ENCODE data around the gene P2RX1.
"Not testable (repeated sequence)": the region's sequence is repeated elsewhere in the genome, so short reads cannot be mapped to it uniquely, and the experiment has no call there.

P2RX1 gene

DNA sequence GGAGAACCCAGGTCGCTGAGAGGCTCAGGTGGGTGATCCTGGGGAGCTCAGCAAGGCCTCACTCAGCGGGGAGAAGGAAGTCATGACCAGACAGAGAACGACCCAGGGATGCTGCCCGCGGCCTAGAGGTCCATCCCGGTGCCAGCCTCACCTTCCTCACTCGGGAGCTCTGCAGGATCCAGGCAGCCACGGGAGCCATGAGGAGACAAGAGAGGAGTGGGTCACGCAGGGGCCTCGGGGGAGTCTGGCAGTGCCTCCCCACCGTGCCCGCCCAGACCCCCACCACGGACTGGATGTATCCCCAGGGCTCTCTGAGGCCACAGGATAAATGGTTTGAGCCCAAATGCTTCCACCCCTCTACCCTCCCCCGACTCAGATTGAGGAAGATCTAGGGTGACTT lies 37.3 kb upstream of the P2RX1 start:
- ChIA-PET CTCF (no interaction called here), POLR2A (no interaction called here)
- no peak for DNase-seq (ENCODE audit: extremely low spot score)
- no peak for TF ChIP-seq FOXM1 (IDR thresholded peaks at IDR 0.05; ENCODE audit: borderline replicate concordance)
- no peak for TF ChIP-seq L3MBTL2 (conservative IDR thresholded peaks at IDR 0.05)
- no peak for TF ChIP-seq ELF4 (IDR thresholded peaks at IDR 0.05)
- TF ChIP-seq SUZ12 (IDR thresholded peaks at IDR 0.05), result no peak
- TF ChIP-seq ZNF384 (IDR thresholded peaks at IDR 0.05), result no peak
- no peak for TF ChIP-seq ARNT (IDR thresholded peaks at IDR 0.05)
- no peak for TF ChIP-seq LEF1 (IDR thresholded peaks at IDR 0.05; ENCODE audit: borderline replicate concordance)
- TF ChIP-seq, protein P1, sequence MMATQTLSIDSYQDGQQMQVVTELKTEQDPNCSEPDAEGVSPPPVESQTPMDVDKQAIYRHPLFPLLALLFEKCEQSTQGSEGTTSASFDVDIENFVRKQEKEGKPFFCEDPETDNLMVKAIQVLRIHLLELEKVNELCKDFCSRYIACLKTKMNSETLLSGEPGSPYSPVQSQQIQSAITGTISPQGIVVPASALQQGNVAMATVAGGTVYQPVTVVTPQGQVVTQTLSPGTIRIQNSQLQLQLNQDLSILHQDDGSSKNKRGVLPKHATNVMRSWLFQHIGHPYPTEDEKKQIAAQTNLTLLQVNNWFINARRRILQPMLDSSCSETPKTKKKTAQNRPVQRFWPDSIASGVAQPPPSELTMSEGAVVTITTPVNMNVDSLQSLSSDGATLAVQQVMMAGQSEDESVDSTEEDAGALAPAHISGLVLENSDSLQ (IDR thresholded peaks at IDR 0.05), result no peak
- TF ChIP-seq BHLHE40 (IDR thresholded peaks at IDR 0.05; ENCODE audit: borderline replicate concordance), result no peak
- no peak for TF ChIP-seq SP1 (IDR thresholded peaks at IDR 0.05)

DNA sequence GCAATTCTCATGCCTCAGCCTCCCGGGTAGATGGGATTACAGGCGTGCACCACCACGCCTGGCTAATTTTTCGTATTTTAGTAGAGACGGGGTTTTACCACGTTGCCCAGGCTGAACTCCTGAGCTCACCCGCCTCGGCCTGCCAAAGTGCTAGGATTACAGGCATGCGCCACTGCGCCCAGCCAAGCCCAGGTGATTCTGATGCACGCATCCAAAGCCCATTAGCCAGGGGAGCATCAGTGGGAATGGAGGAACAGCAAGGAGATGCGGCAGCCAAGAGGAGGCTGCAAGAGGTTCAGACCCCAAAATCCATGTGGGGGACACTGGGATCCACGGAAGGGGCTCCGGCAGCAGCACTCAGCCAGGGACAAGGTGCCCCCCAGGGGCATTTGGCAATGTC lies 35.9 kb upstream of the P2RX1 start:
- no peak for DNase-seq (ENCODE audit: extremely low spot score)
- TF ChIP-seq CTBP1 (IDR thresholded peaks at IDR 0.05; ENCODE audit: borderline replicate concordance) (no peak), SP1 (IDR thresholded peaks at IDR 0.05) (no peak), L3MBTL2 (conservative IDR thresholded peaks at IDR 0.05) (no peak), ELF4 (IDR thresholded peaks at IDR 0.05) (no peak)
- POLR2A ChIA-PET, result no interaction called here
- CTCF ChIA-PET, result no interaction called here

DNA sequence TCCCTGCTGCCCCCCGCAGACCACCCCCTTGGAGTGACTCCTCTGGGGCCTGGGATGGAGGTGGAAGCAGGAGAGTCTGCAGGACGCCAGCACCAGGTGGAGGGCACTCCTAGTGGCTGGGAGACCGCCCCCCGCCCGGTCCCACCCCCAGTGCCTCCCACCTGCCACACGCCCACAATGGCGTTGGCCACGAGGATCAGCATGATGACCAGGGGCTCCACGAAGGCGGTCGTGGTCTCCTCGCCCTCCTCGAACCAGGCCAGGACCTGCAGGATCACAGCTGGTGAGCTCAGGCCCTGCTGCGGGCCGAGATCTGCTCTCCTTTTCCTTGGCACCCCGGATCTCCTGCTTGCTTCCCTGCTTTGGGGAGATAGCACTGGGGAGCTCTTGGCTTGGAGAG lies 35.2 kb upstream of the P2RX1 start:
- ChIA-PET CTCF (no interaction called here), POLR2A (no interaction called here)
- no peak for DNase-seq (ENCODE audit: extremely low spot score)
- TF ChIP-seq ZNF384 (IDR thresholded peaks at IDR 0.05), result no peak
- no peak for TF ChIP-seq ELF4 (IDR thresholded peaks at IDR 0.05)
- no peak for TF ChIP-seq ARNT (IDR thresholded peaks at IDR 0.05)
- TF ChIP-seq TARDBP (IDR thresholded peaks at IDR 0.05), result no peak

DNA sequence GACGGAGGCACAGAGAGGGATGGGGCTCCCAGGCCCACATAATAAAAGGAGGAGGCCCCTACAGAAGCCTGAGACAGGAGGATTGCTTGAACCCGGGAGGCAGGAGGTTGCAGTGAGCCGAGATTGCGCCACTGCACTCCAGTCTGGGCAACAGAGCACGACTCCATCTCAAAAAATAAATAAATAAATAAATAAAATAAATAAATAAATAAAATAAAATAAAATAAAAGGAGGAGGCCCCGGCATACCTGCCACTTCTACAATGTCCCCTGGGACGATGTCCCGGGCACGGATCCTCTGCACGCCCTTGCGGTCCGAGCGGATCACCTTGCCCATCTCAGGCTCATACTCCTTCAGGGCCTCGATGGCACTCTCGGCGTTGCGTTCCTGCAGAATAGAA lies 34.7 kb upstream of the P2RX1 start:
- POLR2A ChIA-PET, result no interaction called here

DNA sequence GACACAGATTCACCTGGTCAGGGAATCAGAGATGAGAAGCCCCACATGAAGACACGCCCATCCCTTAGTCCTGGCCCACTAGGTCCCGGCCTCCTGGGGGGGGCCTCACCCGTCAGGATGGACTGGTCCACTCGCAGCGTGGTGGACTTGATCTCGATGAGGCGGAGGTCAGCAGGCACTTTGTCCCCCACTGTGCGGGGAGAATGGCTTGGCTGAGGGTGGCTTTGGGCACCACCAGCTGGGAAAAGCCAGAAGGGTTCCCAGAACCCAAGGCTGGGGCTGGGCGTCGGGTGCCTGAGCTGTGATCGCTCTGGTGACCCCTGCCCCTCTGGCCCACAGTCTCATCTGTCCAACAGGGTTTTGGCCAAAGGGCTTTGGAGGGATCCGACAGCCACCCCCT lies 34.3 kb upstream of the P2RX1 start:
- TF ChIP-seq SP1 (IDR thresholded peaks at IDR 0.05) (no peak), ELF4 (IDR thresholded peaks at IDR 0.05) (no peak), FOXK2 (IDR thresholded peaks at IDR 0.05) (no peak), TARDBP (IDR thresholded peaks at IDR 0.05) (no peak), BHLHE40 (IDR thresholded peaks at IDR 0.05; ENCODE audit: borderline replicate concordance) (no peak), ZNF384 (IDR thresholded peaks at IDR 0.05) (no peak), L3MBTL2 (conservative IDR thresholded peaks at IDR 0.05) (no peak), ARNT (IDR thresholded peaks at IDR 0.05) (no peak), FOXA1 (IDR thresholded peaks at IDR 0.05) (no peak)
- TF ChIP-seq, protein P1 (IDR thresholded peaks at IDR 0.05), result no peak
- no peak for DNase-seq (ENCODE audit: extremely low spot score)
- CTCF ChIA-PET, result no interaction called here
- POLR2A ChIA-PET, result no interaction called here

More for the DNA sequence above, 34.7 kb upstream of the P2RX1 start:
- no peak for DNase-seq (ENCODE audit: extremely low spot score)
- CTCF ChIA-PET, result no interaction called here
- TF ChIP-seq ARNT (IDR thresholded peaks at IDR 0.05) (no peak), TARDBP (IDR thresholded peaks at IDR 0.05) (no peak), FOXM1 (IDR thresholded peaks at IDR 0.05; ENCODE audit: borderline replicate concordance) (no peak), FOXK2 (IDR thresholded peaks at IDR 0.05) (no peak), NFRKB (IDR thresholded peaks at IDR 0.05) (no peak), SP1 (IDR thresholded peaks at IDR 0.05) (no peak), FOXA1 (IDR thresholded peaks at IDR 0.05) (no peak), CTBP1 (IDR thresholded peaks at IDR 0.05; ENCODE audit: borderline replicate concordance) (no peak), HDGF (IDR thresholded peaks at IDR 0.05; ENCODE audit: borderline replicate concordance) (no peak)

DNA sequence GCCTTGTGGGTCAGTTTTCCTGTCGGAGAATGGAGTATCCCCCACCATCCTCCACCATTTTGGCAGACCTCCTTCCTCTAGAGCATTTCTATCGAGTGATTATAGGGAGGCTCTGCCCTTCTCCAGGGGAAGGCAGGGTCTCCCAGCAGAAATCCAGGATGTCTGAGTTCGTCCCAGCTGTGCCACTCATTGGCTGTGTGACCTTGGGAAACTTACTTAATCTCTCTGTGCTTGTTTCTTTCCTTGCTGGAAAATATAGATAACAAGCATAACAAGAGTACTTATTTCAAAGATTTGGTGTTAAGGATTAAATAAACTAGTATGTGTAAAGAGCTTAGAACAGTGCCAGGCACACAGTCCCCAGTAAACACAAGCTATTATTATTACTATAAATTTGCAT lies 33.2 kb upstream of the P2RX1 start:
- POLR2A ChIA-PET, result no interaction called here
- CTCF ChIA-PET, result no interaction called here

DNA sequence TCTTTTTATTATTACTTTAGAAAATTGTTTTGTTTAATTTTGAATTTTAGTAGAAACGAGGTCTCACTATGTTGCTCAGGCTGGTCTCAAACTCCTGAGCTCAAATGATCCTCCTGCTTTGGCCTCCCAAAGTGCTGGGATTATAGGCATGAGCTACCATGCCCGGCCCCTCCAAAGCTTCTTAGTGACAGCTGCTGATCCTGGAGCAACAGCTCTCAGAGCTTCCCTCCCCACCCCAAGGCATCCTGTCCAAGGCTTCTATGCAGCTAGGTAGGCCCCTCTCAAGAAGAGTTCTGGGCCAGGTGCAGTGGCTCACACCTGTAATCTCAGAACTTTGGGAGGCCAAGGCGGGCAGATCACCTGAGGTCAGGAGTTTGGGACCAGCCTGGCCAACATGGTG lies 32.3 kb upstream of the P2RX1 start:
- not testable (repeated sequence) for DNase-seq (ENCODE audit: extremely low spot score)
- ChIA-PET CTCF (interaction anchor here (0.9 kb wide), 1 partner anchor 56 kb away, joined by 4 read pairs; the partner anchor contains the start of gene CAMKK1), POLR2A (interaction anchor here (0.6 kb wide), 1 partner anchor 12 kb away, joined by 3 read pairs; no protein-coding TSS in a partner anchor)

More for the DNA sequence above, 33.2 kb upstream of the P2RX1 start:
- TF ChIP-seq ELF4 (IDR thresholded peaks at IDR 0.05) (no peak), L3MBTL2 (conservative IDR thresholded peaks at IDR 0.05) (no peak), FOXM1 (IDR thresholded peaks at IDR 0.05; ENCODE audit: borderline replicate concordance) (no peak), ARNT (IDR thresholded peaks at IDR 0.05) (no peak), ZNF384 (IDR thresholded peaks at IDR 0.05) (no peak), LEF1 (IDR thresholded peaks at IDR 0.05; ENCODE audit: borderline replicate concordance) (no peak), TARDBP (IDR thresholded peaks at IDR 0.05) (no peak), SP1 (IDR thresholded peaks at IDR 0.05) (no peak), SUZ12 (IDR thresholded peaks at IDR 0.05) (no peak), FOXA1 (IDR thresholded peaks at IDR 0.05) (no peak), HDGF (IDR thresholded peaks at IDR 0.05; ENCODE audit: borderline replicate concordance) (no peak), FOXK2 (IDR thresholded peaks at IDR 0.05) (no peak), BHLHE40 (IDR thresholded peaks at IDR 0.05; ENCODE audit: borderline replicate concordance) (no peak), CTBP1 (IDR thresholded peaks at IDR 0.05; ENCODE audit: borderline replicate concordance) (no peak), NFRKB (IDR thresholded peaks at IDR 0.05) (no peak)
- TF ChIP-seq, protein P1 (IDR thresholded peaks at IDR 0.05), result no peak
- no peak for DNase-seq (ENCODE audit: extremely low spot score)

Data from HEK293T (cell line).